ENCODE data around the gene PPP2R3B. TPM values are rescaled to one million over a fixed set of nuclear protein-coding genes. Genes with fewer than 3 reads are reported as not detected.
"Not testable (repeated sequence)": the region's sequence is repeated elsewhere in the genome, so short reads cannot be mapped to it uniquely, and the experiment has no call there.

Gene PPP2R3B
- total RNA-seq, 2 donors from 2014 or later, result 72.5 to 98.7 TPM

GRCh38 chrX:434946-435345, 48.2 kb upstream of the PPP2R3B start:
- H3K36me3 ChIP-seq (ENCODE audit: control insufficient read depth, insufficient read depth, low read length), result no peaks in the 10 kb centered on the region
- peaks cover 1% of the 10 kb centered on the region for H3K4me1 Mint-ChIP-seq
- no peak overlapping the region for H3K4me3 Mint-ChIP-seq
- TF ChIP-seq, protein P1, sequence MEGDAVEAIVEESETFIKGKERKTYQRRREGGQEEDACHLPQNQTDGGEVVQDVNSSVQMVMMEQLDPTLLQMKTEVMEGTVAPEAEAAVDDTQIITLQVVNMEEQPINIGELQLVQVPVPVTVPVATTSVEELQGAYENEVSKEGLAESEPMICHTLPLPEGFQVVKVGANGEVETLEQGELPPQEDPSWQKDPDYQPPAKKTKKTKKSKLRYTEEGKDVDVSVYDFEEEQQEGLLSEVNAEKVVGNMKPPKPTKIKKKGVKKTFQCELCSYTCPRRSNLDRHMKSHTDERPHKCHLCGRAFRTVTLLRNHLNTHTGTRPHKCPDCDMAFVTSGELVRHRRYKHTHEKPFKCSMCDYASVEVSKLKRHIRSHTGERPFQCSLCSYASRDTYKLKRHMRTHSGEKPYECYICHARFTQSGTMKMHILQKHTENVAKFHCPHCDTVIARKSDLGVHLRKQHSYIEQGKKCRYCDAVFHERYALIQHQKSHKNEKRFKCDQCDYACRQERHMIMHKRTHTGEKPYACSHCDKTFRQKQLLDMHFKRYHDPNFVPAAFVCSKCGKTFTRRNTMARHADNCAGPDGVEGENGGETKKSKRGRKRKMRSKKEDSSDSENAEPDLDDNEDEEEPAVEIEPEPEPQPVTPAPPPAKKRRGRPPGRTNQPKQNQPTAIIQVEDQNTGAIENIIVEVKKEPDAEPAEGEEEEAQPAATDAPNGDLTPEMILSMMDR (conservative IDR thresholded peaks at IDR 0.05), result no peak
- DNase-seq, result peak; percentile 41
- H3K4me3 ChIP-seq (ENCODE audit: low read length), result no peak overlapping the region
- no peak overlapping the region for H3K27ac ChIP-seq (ENCODE audit: low read depth, low read length)
- peaks cover 38% of the 10 kb centered on the region for H3K27me3 Mint-ChIP-seq (ENCODE audit: insufficient read depth)
- H3K36me3 Mint-ChIP-seq (ENCODE audit: low read depth), result no peaks in the 10 kb centered on the region
- H3K9ac ChIP-seq (ENCODE audit: extremely low read depth, low read length, poor library complexity, severe bottlenecking), result no peak overlapping the region
- H3K9me3 Mint-ChIP-seq, result peaks cover 5% of the 10 kb centered on the region
- no peaks in the 10 kb centered on the region for H3K4me1 ChIP-seq (ENCODE audit: control insufficient read depth, insufficient read depth, low read length)
- no peak overlapping the region for H3K27ac Mint-ChIP-seq
- H3K9me3 ChIP-seq (ENCODE audit: control insufficient read depth, low read length), result no peaks in the 10 kb centered on the region
- no peaks in the 10 kb centered on the region for H3K27me3 ChIP-seq (ENCODE audit: control insufficient read depth, insufficient read depth, low read length, poor library complexity, severe bottlenecking)
- WGBS, 2 experiments (ENCODE audit: insufficient coverage in 1 of 2, insufficient read length in 1 of 2), result 80 to 93% methylated on average over 5 to 17 of the region's 17 CpGs

- DNase-seq, result no peak
These were observed 47.1 kb upstream of the PPP2R3B start for GRCh38 chrX:433771-434170.

DNA sequence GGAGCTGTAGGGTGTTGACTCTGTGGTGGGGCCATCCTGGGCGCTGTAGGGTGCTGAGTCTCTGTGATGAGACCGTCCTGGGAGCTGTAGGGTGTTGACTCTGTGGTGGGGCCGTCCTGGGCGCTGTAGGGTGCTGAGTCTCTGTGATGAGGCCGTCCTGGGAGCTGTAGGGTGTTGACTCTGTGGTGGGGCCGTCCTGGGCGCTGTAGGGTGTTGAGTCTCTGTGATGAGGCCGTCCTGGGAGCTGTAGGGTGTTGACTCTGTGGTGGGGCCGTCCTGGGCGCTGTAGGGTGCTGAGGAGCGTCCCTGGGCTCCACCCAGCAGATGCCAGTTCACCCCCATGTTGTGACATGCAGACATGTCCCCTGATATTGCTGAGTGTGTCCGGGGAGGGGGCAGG, 46.0 kb upstream of the PPP2R3B start:
- not testable (repeated sequence) for H3K36me3 ChIP-seq (ENCODE audit: control insufficient read depth, insufficient read depth, low read length); H3K4me3 ChIP-seq (ENCODE audit: low read length); H3K27ac Mint-ChIP-seq; H3K4me1 ChIP-seq (ENCODE audit: control insufficient read depth, insufficient read depth, low read length); H3K4me1 Mint-ChIP-seq; H3K36me3 Mint-ChIP-seq (ENCODE audit: low read depth); H3K9me3 ChIP-seq (ENCODE audit: control insufficient read depth, low read length); H3K4me3 Mint-ChIP-seq; H3K27ac ChIP-seq (ENCODE audit: low read depth, low read length); H3K9ac ChIP-seq (ENCODE audit: extremely low read depth, low read length, poor library complexity, severe bottlenecking); H3K9me3 Mint-ChIP-seq
- 20 to 87% methylated on average over 1 to 7 of the region's 12 CpGs for WGBS, 2 experiments (ENCODE audit: insufficient coverage in 1 of 2, insufficient read length in 1 of 2)
- peaks cover 15% of the 10 kb centered on the region for H3K27me3 ChIP-seq (ENCODE audit: control insufficient read depth, insufficient read depth, low read length, poor library complexity, severe bottlenecking)
- H3K27me3 Mint-ChIP-seq (ENCODE audit: insufficient read depth), result peaks cover 56% of the 10 kb centered on the region
- peak; percentile 27 for DNase-seq

More at GRCh38 chrX:433771-434170, 47.1 kb upstream of the PPP2R3B start:
- Histone ChIP-seq H3K4me1 (ENCODE audit: control insufficient read depth, insufficient read depth, low read length) (no peaks in the 10 kb centered on the region), H3K27me3 (ENCODE audit: control insufficient read depth, insufficient read depth, low read length, poor library complexity, severe bottlenecking) (peaks cover 5% of the 10 kb centered on the region), H3K4me3 (ENCODE audit: low read length) (no peak overlapping the region), H3K27ac (ENCODE audit: low read depth, low read length) (no peak overlapping the region), H3K9ac (ENCODE audit: extremely low read depth, low read length, poor library complexity, severe bottlenecking) (no peak overlapping the region), H3K36me3 (ENCODE audit: control insufficient read depth, insufficient read depth, low read length) (no peaks in the 10 kb centered on the region), H3K9me3 (ENCODE audit: control insufficient read depth, low read length) (no peaks in the 10 kb centered on the region)
- TF ChIP-seq, protein P1 (conservative IDR thresholded peaks at IDR 0.05), result no peak
- H3K4me1 Mint-ChIP-seq, result peaks cover 1% of the 10 kb centered on the region
- H3K36me3 Mint-ChIP-seq (ENCODE audit: low read depth), result no peaks in the 10 kb centered on the region
- H3K4me3 Mint-ChIP-seq, result no peak overlapping the region
- H3K27me3 Mint-ChIP-seq (ENCODE audit: insufficient read depth), result peaks cover 48% of the 10 kb centered on the region
- no peaks in the 10 kb centered on the region for H3K9me3 Mint-ChIP-seq
- 94 to 96% methylated on average over 16 to 24 of the region's 26 CpGs for WGBS, 2 experiments (ENCODE audit: insufficient coverage in 1 of 2, insufficient read length in 1 of 2)
- no peak overlapping the region for H3K27ac Mint-ChIP-seq

GRCh38 chrX:431492-432111, 44.9 kb upstream of the PPP2R3B start:
- H3K27me3 Mint-ChIP-seq (ENCODE audit: insufficient read depth), result peaks cover 52% of the 10 kb centered on the region
- H3K36me3 Mint-ChIP-seq (ENCODE audit: low read depth), result no peaks in the 10 kb centered on the region
- no peak overlapping the region for H3K27ac ChIP-seq (ENCODE audit: low read depth, low read length)
- 99 to 100% methylated on average over 2 of the region's 2 CpGs for WGBS, 2 experiments (ENCODE audit: insufficient coverage in 1 of 2, insufficient read length in 1 of 2)
- H3K27me3 ChIP-seq (ENCODE audit: control insufficient read depth, insufficient read depth, low read length, poor library complexity, severe bottlenecking), result peaks cover 22% of the 10 kb centered on the region
- H3K4me3 ChIP-seq (ENCODE audit: low read length), result no peak overlapping the region
- no peaks in the 10 kb centered on the region for H3K9me3 Mint-ChIP-seq
- DNase-seq, result no peak
- no peak overlapping the region for H3K4me3 Mint-ChIP-seq
- no peak overlapping the region for H3K9ac ChIP-seq (ENCODE audit: extremely low read depth, low read length, poor library complexity, severe bottlenecking)
- no peaks in the 10 kb centered on the region for H3K4me1 ChIP-seq (ENCODE audit: control insufficient read depth, insufficient read depth, low read length)
- H3K36me3 ChIP-seq (ENCODE audit: control insufficient read depth, insufficient read depth, low read length), result no peaks in the 10 kb centered on the region
- peaks cover 1% of the 10 kb centered on the region for H3K4me1 Mint-ChIP-seq
- H3K9me3 ChIP-seq (ENCODE audit: control insufficient read depth, low read length), result no peaks in the 10 kb centered on the region
- H3K27ac Mint-ChIP-seq, result no peak overlapping the region
- TF ChIP-seq, protein P1 (conservative IDR thresholded peaks at IDR 0.05), result no peak
